BLaER1 treated with 17β-estradiol and CSF1 and Interleukin-3, amounts not matched to agents 10 nM and 100 nM (cell line): Measurements from ENCODE around the gene GFI1.

ENCODE experiments used
- H3K27ac ChIP-seq, 11 experiments: shearing (Covaris generic); formaldehyde crosslinking; 2 replicates each; pipeline ENCODE4 v1.8.1; 2022
- H3K27me3 ChIP-seq, 11 experiments: shearing (Covaris generic); formaldehyde crosslinking; 2 replicates each; pipeline ENCODE4 v1.8.1; 2022
- H3K36me3 ChIP-seq, 11 experiments: shearing (Covaris generic); formaldehyde crosslinking; 2 replicates each; pipeline ENCODE4 v1.8.1; 2022
- H3K4me1 ChIP-seq, 10 experiments: shearing (Covaris generic); formaldehyde crosslinking; 2 replicates each; pipeline ENCODE4 v1.8.1; 2022
- H3K4me2 ChIP-seq, 11 experiments: shearing (Covaris generic); formaldehyde crosslinking; 2 replicates each; pipeline ENCODE4 v1.8.1; 2022
- H3K4me3 ChIP-seq, 10 experiments: shearing (Covaris generic); formaldehyde crosslinking; 2 replicates each; pipeline ENCODE4 v1.8.1; 2022
- H3K9ac ChIP-seq, 11 experiments: shearing (Covaris generic); formaldehyde crosslinking; 2 replicates each; pipeline ENCODE4 v1.8.1; 2022
- H3K9me3 ChIP-seq, 11 experiments: shearing (Covaris generic); formaldehyde crosslinking; replicated peaks in 1 of 11; 2 replicates each; pipeline ENCODE4 v1.8.1; 2022
- H4K20me1 ChIP-seq, 11 experiments: shearing (Covaris generic); formaldehyde crosslinking; 2 replicates each; pipeline ENCODE4 v1.8.1; 2022
- Cebpa-rat ChIP-seq, 11 experiments: shearing (Covaris generic); IDR thresholded peaks; 2 replicates each; pipeline ENCODE4 v1.8.1; 2022

GFI1 gene

GRCh38 chr1:92466683-92467352 is 19.9 kb downstream of the GFI1 start:
- H3K27me3 ChIP-seq: no peaks in the 10 kb centered on the region
- TF ChIP-seq Cebpa-rat (IDR thresholded peaks at IDR 0.05): no peak
- H3K36me3 ChIP-seq: peaks cover 0 to 5% (median 0%) of the 10 kb centered on the region in 11 experiments; a peak in 1 of 22 replicates
- H3K9ac ChIP-seq: no peak overlapping the region
- H3K4me2 ChIP-seq: peak overlapping the region in 4 of 11 experiments; percentile 15 to 56 (median 50); a peak in 6 of 22 replicates
- no peaks in the 10 kb centered on the region for H3K9me3 ChIP-seq
- 0 out of 22 replicates have a peak overlapping the region, but pooled peaks of 1 of the 11 experiments have one; percentile 7 for H3K27ac ChIP-seq
- H4K20me1 ChIP-seq: no peaks in the 10 kb centered on the region
- peaks cover 17 to 45% (median 34%) of the 10 kb centered on the region in 10 experiments for H3K4me1 ChIP-seq
- no peak overlapping the region for H3K4me3 ChIP-seq

GRCh38 chr1:92465256-92465647 is 21.5 kb downstream of the GFI1 start:
- Histone ChIP-seq H4K20me1 (no peaks in the 10 kb centered on the region), H3K4me3 (no peak overlapping the region), H3K27me3 (no peaks in the 10 kb centered on the region), H3K4me2 (no peak overlapping the region; a peak in 1 of 22 replicates), H3K9me3 (no peaks in the 10 kb centered on the region), H3K9ac (no peak overlapping the region), H3K4me1 (peaks cover 33 to 61% (median 50%) of the 10 kb centered on the region in 10 experiments), H3K36me3 (peaks cover 0 to 2% (median 0%) of the 10 kb centered on the region in 11 experiments; a peak in 1 of 22 replicates), H3K27ac (0 out of 22 replicates have a peak overlapping the region, but pooled peaks of 1 of the 11 experiments have one; percentile 24)
- no peak for TF ChIP-seq Cebpa-rat (IDR thresholded peaks at IDR 0.05)

- peak overlapping the region in 2 of 11 experiments; percentile 15 to 22; a peak in 2 of 22 replicates for H3K4me2 ChIP-seq
- no peak overlapping the region for H3K9ac ChIP-seq
- H3K36me3 ChIP-seq: no peaks in the 10 kb centered on the region
- no peaks in the 10 kb centered on the region for H4K20me1 ChIP-seq
- no peak overlapping the region for H3K4me3 ChIP-seq
- H3K9me3 ChIP-seq: no peaks in the 10 kb centered on the region
- H3K27me3 ChIP-seq: no peaks in the 10 kb centered on the region
- TF ChIP-seq Cebpa-rat (IDR thresholded peaks at IDR 0.05): no peak
- H3K27ac ChIP-seq: peak overlapping the region in 3 of 11 experiments; percentile 21 to 24 (median 22); a peak in 2 of 22 replicates
- H3K4me1 ChIP-seq: peaks cover 38 to 66% (median 53%) of the 10 kb centered on the region in 10 experiments
Measured at GRCh38 chr1:92464588-92465255, 22.0 kb downstream of the GFI1 start.

- Histone ChIP-seq H3K4me2 (peak overlapping the region; percentile 65 to 88 (median 80); a peak in 21 of 22 replicates), H4K20me1 (no peaks in the 10 kb centered on the region), H3K36me3 (no peaks in the 10 kb centered on the region), H3K4me3 (no peak overlapping the region), H3K4me1 (peaks cover 52 to 81% (median 71%) of the 10 kb centered on the region in 10 experiments), H3K9ac (peak overlapping the region in 7 of 11 experiments; percentile 71 to 82 (median 77); a peak in 11 of 22 replicates), H3K27me3 (no peaks in the 10 kb centered on the region), H3K9me3 (no peaks in the 10 kb centered on the region), H3K27ac (peak overlapping the region in 9 of 11 experiments; percentile 88 to 96 (median 94); a peak in 18 of 22 replicates)
- no peak for TF ChIP-seq Cebpa-rat (IDR thresholded peaks at IDR 0.05)
Measured at GRCh38 chr1:92461364-92462097, 25.2 kb downstream of the GFI1 start.

GRCh38 chr1:92459871-92460320 is 26.8 kb downstream of the GFI1 start:
- peak in 9 of 11 experiments; percentile 57 to 95 (median 93); a peak in 17 of 22 replicates for TF ChIP-seq Cebpa-rat (IDR thresholded peaks at IDR 0.05)
- peak overlapping the region in 9 of 10 experiments; percentile 2 to 47 (median 14); a peak in 13 of 20 replicates for H3K4me3 ChIP-seq
- H3K36me3 ChIP-seq: no peaks in the 10 kb centered on the region
- no peaks in the 10 kb centered on the region for H4K20me1 ChIP-seq
- H3K27me3 ChIP-seq: no peaks in the 10 kb centered on the region
- peaks cover 51 to 75% (median 65%) of the 10 kb centered on the region in 10 experiments for H3K4me1 ChIP-seq
- H3K9ac ChIP-seq: peak overlapping the region; percentile 71 to 82 (median 77)
- H3K27ac ChIP-seq: peak overlapping the region; percentile 79 to 96 (median 92)
- H3K9me3 ChIP-seq: no peaks in the 10 kb centered on the region
- peak overlapping the region; percentile 65 to 88 (median 80) for H3K4me2 ChIP-seq

GRCh38 chr1:92458146-92458545 is 28.6 kb downstream of the GFI1 start:
- Histone ChIP-seq H3K4me3 (no peak overlapping the region), H3K9me3 (no peaks in the 10 kb centered on the region), H3K9ac (peak overlapping the region in 6 of 11 experiments; percentile 21 to 81 (median 34); a peak in 7 of 22 replicates), H3K4me2 (peak overlapping the region in 9 of 11 experiments; percentile 14 to 88 (median 80); a peak in 18 of 22 replicates), H4K20me1 (no peaks in the 10 kb centered on the region), H3K27me3 (no peaks in the 10 kb centered on the region), H3K27ac (peak overlapping the region in 9 of 11 experiments; percentile 88 to 96 (median 94); a peak in 18 of 22 replicates), H3K4me1 (peaks cover 43 to 57% (median 53%) of the 10 kb centered on the region in 10 experiments), H3K36me3 (no peaks in the 10 kb centered on the region)
- no peak for TF ChIP-seq Cebpa-rat (IDR thresholded peaks at IDR 0.05)

- Histone ChIP-seq H3K9me3 (peaks cover 0 to 9% (median 3%) of the 10 kb centered on the region in 11 experiments; a peak in 7 of 22 replicates), H3K27ac (no peak overlapping the region), H3K9ac (no peak overlapping the region), H3K36me3 (no peaks in the 10 kb centered on the region), H4K20me1 (no peaks in the 10 kb centered on the region), H3K4me2 (no peak overlapping the region), H3K4me3 (no peak overlapping the region), H3K4me1 (peaks cover 0 to 7% (median 0%) of the 10 kb centered on the region in 10 experiments; a peak in 1 of 20 replicates), H3K27me3 (no peaks in the 10 kb centered on the region)
- no peak for TF ChIP-seq Cebpa-rat (IDR thresholded peaks at IDR 0.05)
Measured at GRCh38 chr1:92447976-92448375, 38.7 kb downstream of the GFI1 start.

- Histone ChIP-seq H4K20me1 (no peaks in the 10 kb centered on the region), H3K4me2 (0 out of 22 replicates have a peak overlapping the region, but pooled peaks of 1 of the 11 experiments have one; percentile 21), H3K9ac (no peak overlapping the region)
Measured at GRCh38 chr1:92447033-92447681, 39.6 kb downstream of the GFI1 start.

More at GRCh38 chr1:92447033-92447681, 39.6 kb downstream of the GFI1 start:
- no peak overlapping the region for H3K4me3 ChIP-seq
- no peak overlapping the region for H3K27ac ChIP-seq
- no peak for TF ChIP-seq Cebpa-rat (IDR thresholded peaks at IDR 0.05)
- H3K27me3 ChIP-seq: no peaks in the 10 kb centered on the region
- H3K9me3 ChIP-seq: peaks cover 0 to 7% (median 3%) of the 10 kb centered on the region in 11 experiments; a peak in 7 of 22 replicates
- no peaks in the 10 kb centered on the region for H3K36me3 ChIP-seq
- peaks cover 0 to 7% (median 0%) of the 10 kb centered on the region in 10 experiments; a peak in 1 of 20 replicates for H3K4me1 ChIP-seq
